Naive B cell (primary cell): Measurements from ENCODE around the gene ISCA1. TPM values are rescaled to one million over a fixed set of nuclear protein-coding genes. Genes with fewer than 3 reads are reported as not detected.
"Not testable (repeated sequence)": the region's sequence is repeated elsewhere in the genome, so short reads cannot be mapped to it uniquely, and the experiment has no call there.

Experiments used
- ATAC-seq, 2 donors: fragments of 150-1000 bp; cut with Tn5 transposase; 2 replicates each; pipeline ENCODE4 v1.10.0; 2021; ENCODE audit warnings: low read depth in 2 of 2, mild to moderate bottlenecking in 2 of 2, moderate library complexity in 2 of 2
- DNase-seq: peaks from one replicate; pipeline ENCODE4 v3.0.0; 2022
- H3K27ac Mint-ChIP-seq, 6 donors: one replicate each; pipeline ENCODE4 v1.8.0; 2020 to 2022; ENCODE audit warnings: mild to moderate bottlenecking in 6 of 6, mixed read lengths in 6 of 6, moderate library complexity in 5 of 6, inconsistent platforms in 2 of 6
- H3K27me3 Mint-ChIP-seq, 3 donors: one replicate each; pipeline ENCODE4 v1.8.0; 2021 to 2022; ENCODE audit warnings: mixed read lengths in 3 of 3, mild to moderate bottlenecking in 1 of 3
- H3K36me3 Mint-ChIP-seq, 2 donors: one replicate each; pipeline ENCODE4 v1.8.0; 2020 to 2022; ENCODE audit warnings: mixed read lengths in 2 of 2, inconsistent platforms in 1 of 2, mild to moderate bottlenecking in 1 of 2
- H3K4me1 Mint-ChIP-seq, 3 donors: one replicate each; pipeline ENCODE4 v1.8.0; 2020 to 2022; ENCODE audit warnings: mixed read lengths in 3 of 3, inconsistent platforms in 1 of 3, mild to moderate bottlenecking in 1 of 3, moderate library complexity in 1 of 3
- H3K4me3 Mint-ChIP-seq, 8 donors: one replicate each; pipeline ENCODE4 v1.8.0; 2020 to 2022; ENCODE audit warnings: mild to moderate bottlenecking in 8 of 8, mixed read lengths in 8 of 8, moderate library complexity in 8 of 8, inconsistent platforms in 2 of 8
- H3K9me3 Mint-ChIP-seq, 7 donors: one replicate each; pipeline ENCODE4 v1.8.0; 2020 to 2022; ENCODE audit warnings: mixed read lengths in 7 of 7, mild to moderate bottlenecking in 5 of 7, inconsistent platforms in 2 of 7, moderate library complexity in 1 of 7
- polyA plus RNA-seq, 6 donors: library from polyadenylated mRNA; unstranded; fragments of 300-500 nt; fragmentation: Illumina TruSeq; gene quantifications; one replicate each; pipeline ENCODE4 v1.2.3, GENCODE V29; 2021; ENCODE audit warnings: low read depth in 6 of 6

The ISCA1 gene
- polyA plus RNA-seq, 6 donors from 2014 or later = 29.0 to 95.6 (median 42.2) TPM

DNA sequence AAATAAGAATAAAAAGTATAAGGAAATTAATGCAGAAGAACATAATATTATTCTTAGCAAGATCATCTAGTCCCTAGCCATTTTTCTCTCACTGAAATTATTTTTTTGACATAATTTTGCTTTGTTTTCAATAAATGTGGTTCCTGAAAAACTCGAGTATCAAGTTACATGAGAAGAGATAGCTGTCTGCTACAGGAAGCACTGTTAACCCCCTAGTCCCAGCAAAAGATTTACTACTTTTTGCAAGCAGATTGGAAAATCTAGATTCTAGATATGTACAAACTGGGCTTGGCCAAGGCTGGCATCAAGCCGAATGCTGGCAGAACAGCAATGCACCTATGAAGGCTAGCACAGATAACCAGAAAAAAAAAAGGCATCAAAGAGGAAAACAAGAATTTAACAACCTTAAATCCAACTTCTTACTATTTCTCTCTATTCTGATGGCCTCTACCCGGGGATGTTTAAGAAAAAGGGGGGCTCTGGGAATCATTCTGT lies 21.9 kb upstream of the ISCA1 start:
- Mint-ChIP-seq H3K9me3 (no peaks in the 10 kb centered on the region), H3K36me3 (peaks cover 27 to 42% of the 10 kb centered on the region in 2 donors), H3K4me3 (no peak overlapping the region)

GRCh38 chr9:86303316-86303975 lies 21.1 kb upstream of the ISCA1 start:
- no peaks in the 10 kb centered on the region for H3K27me3 Mint-ChIP-seq
- H3K27ac Mint-ChIP-seq = peak overlapping the region in 3 of 6 donors; percentile 8 to 95 (median 21)
- no peak overlapping the region for H3K4me3 Mint-ChIP-seq
- DNase-seq = no peak
- ATAC-seq = no peak
- peaks cover 0 to 5% (median 3%) of the 10 kb centered on the region in 3 donors for H3K4me1 Mint-ChIP-seq
- peaks cover 28 to 37% of the 10 kb centered on the region in 2 donors for H3K36me3 Mint-ChIP-seq
- no peaks in the 10 kb centered on the region for H3K9me3 Mint-ChIP-seq

More for the DNA sequence above, 21.9 kb upstream of the ISCA1 start:
- Mint-ChIP-seq H3K4me1 (peaks cover 0 to 5% (median 3%) of the 10 kb centered on the region in 3 donors), H3K27me3 (no peaks in the 10 kb centered on the region), H3K27ac (no peak overlapping the region)
- DNase-seq (no peak), ATAC-seq (no peak)

DNA sequence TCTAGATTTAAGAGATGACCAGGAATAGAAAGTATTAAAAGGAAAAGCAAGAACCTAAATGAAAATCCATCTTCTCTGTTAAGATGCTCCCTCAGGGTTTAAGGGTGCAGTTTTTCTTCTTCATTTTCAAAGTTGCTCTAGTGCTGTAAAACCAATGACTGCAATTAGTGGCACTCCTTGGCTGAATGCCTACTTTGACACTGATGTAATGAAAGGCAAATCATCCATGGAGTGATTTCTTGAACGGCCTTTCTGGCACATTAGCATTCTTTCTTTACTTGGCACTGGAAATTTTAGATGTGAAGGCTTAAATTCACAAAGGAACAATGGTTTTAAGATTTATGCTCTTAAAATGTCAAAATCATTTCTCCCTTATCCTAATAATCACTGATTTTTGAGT lies 19.3 kb upstream of the ISCA1 start:
- Mint-ChIP-seq H3K4me3 (no peak overlapping the region), H3K4me1 (peaks cover 3 to 5% (median 5%) of the 10 kb centered on the region in 3 donors), H3K27me3 (no peaks in the 10 kb centered on the region), H3K27ac (peak overlapping the region in 2 of 6 donors; percentile 20 to 80), H3K36me3 (peaks cover 37 to 48% of the 10 kb centered on the region in 2 donors), H3K9me3 (no peaks in the 10 kb centered on the region)
- no peak for DNase-seq
- ATAC-seq = no peak

GRCh38 chr9:86300701-86301100 lies 18.4 kb upstream of the ISCA1 start:
- DNase-seq (no peak), ATAC-seq (no peak)
- peak overlapping the region in 3 of 6 donors; percentile 21 to 87 (median 83) for H3K27ac Mint-ChIP-seq
- no peaks in the 10 kb centered on the region for H3K9me3 Mint-ChIP-seq
- no peak overlapping the region for H3K4me3 Mint-ChIP-seq
- peaks cover 3 to 5% (median 5%) of the 10 kb centered on the region in 3 donors for H3K4me1 Mint-ChIP-seq
- H3K27me3 Mint-ChIP-seq = no peaks in the 10 kb centered on the region
- H3K36me3 Mint-ChIP-seq = peaks cover 37 to 43% of the 10 kb centered on the region in 2 donors

- no peaks in the 10 kb centered on the region for H3K27me3 Mint-ChIP-seq
- no peak for ATAC-seq
- peak overlapping the region in 1 of 6 donors; percentile 36 for H3K27ac Mint-ChIP-seq
- DNase-seq = no peak
- H3K4me3 Mint-ChIP-seq = no peak overlapping the region
- H3K36me3 Mint-ChIP-seq = peaks cover 35 to 37% of the 10 kb centered on the region in 2 donors
- peaks cover 3 to 5% (median 5%) of the 10 kb centered on the region in 3 donors for H3K4me1 Mint-ChIP-seq
- no peaks in the 10 kb centered on the region for H3K9me3 Mint-ChIP-seq
Observed at GRCh38 chr9:86298873-86299272, 16.5 kb upstream of the ISCA1 start.

GRCh38 chr9:86290341-86290740 lies 8.0 kb upstream of the ISCA1 start:
- not testable (repeated sequence) for H3K36me3 Mint-ChIP-seq, H3K4me1 Mint-ChIP-seq, H3K27ac Mint-ChIP-seq, ATAC-seq, H3K27me3 Mint-ChIP-seq, H3K4me3 Mint-ChIP-seq, H3K9me3 Mint-ChIP-seq, DNase-seq

DNA sequence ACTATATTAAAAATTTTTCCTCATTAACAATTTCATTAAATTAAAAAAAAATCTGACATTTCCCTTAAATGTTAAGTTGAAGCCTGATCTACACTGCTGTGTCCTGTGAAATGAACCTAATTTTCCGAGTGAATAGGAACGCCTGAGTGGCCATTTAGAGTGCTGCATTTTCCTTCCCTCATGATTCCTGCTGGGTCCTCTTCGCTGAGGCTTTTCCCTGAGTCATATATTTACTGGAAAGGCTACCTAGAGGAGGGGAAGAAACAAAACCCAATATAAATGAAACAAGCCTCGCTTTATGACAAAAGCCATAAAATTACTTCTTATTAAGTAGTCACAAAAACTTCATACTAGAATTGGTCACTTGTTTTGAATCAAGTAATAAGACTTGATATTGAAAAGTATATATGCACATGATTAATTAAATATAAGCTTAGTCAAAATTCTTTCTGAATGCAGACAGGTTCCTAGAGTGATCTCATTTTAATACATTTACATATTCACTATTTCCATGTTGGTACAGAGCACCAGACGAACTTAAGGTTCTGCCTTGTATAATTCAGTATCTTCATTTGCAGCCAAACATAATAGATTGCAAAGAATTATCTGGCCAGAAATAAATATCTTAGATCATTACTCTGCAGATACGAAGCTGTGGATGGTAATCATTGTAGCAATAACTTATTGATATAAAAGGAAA lies 6.3 kb upstream of the ISCA1 start:
- Mint-ChIP-seq H3K27me3 (no peaks in the 10 kb centered on the region), H3K4me3 (no peak overlapping the region), H3K36me3 (no peaks in the 10 kb centered on the region), H3K9me3 (no peaks in the 10 kb centered on the region), H3K27ac (peak overlapping the region in 2 of 6 donors; percentile 31 to 76), H3K4me1 (peaks cover 0 to 5% (median 2%) of the 10 kb centered on the region in 3 donors)
- no peak for DNase-seq
- ATAC-seq = no peak

- H3K4me3 Mint-ChIP-seq = no peak overlapping the region
- no peaks in the 10 kb centered on the region for H3K36me3 Mint-ChIP-seq
- DNase-seq = no peak
- peak overlapping the region in 3 of 6 donors; percentile 3 to 60 (median 41) for H3K27ac Mint-ChIP-seq
- H3K9me3 Mint-ChIP-seq = no peaks in the 10 kb centered on the region
- H3K4me1 Mint-ChIP-seq = peaks cover 7 to 14% (median 12%) of the 10 kb centered on the region in 3 donors
- ATAC-seq = no peak
- no peaks in the 10 kb centered on the region for H3K27me3 Mint-ChIP-seq
Observed at GRCh38 chr9:86287013-86287412, 4.7 kb upstream of the ISCA1 start.

GRCh38 chr9:86286278-86286677 lies 3.9 kb upstream of the ISCA1 start:
- Mint-ChIP-seq H3K36me3 (no peaks in the 10 kb centered on the region), H3K4me1 (peaks cover 11 to 18% (median 15%) of the 10 kb centered on the region in 3 donors), H3K9me3 (no peaks in the 10 kb centered on the region), H3K4me3 (no peak overlapping the region), H3K27me3 (no peaks in the 10 kb centered on the region), H3K27ac (peak overlapping the region in 2 of 6 donors; percentile 1 to 61)
- ATAC-seq = no peak
- no peak for DNase-seq

DNA sequence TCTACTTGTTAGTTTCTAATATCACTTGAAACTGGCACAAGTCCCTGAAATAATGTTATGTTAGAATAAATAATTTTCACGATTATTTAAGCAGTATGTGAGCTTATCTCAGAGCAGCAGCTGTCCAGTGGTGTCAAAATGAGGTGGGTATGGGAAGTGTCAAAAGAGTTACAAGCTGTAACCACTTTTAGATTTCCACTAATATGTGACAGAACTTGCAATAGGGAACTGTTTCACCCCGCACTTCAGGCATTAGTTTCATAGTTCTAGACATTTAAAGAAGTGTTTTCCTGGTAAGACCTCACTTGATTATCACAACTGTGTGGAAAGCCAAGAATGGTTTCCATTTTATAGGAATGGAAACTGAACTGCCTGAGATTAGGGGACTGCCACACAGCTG lies 2.9 kb upstream of the ISCA1 start:
- Mint-ChIP-seq H3K4me1 (peaks cover 15 to 28% (median 24%) of the 10 kb centered on the region in 3 donors), H3K27ac (peak overlapping the region in 4 of 6 donors; percentile 1 to 72 (median 64)), H3K36me3 (no peaks in the 10 kb centered on the region), H3K4me3 (peak overlapping the region in 1 of 8 donors; percentile 53), H3K27me3 (no peaks in the 10 kb centered on the region), H3K9me3 (no peaks in the 10 kb centered on the region)
- DNase-seq (no peak), ATAC-seq (no peak)

DNA sequence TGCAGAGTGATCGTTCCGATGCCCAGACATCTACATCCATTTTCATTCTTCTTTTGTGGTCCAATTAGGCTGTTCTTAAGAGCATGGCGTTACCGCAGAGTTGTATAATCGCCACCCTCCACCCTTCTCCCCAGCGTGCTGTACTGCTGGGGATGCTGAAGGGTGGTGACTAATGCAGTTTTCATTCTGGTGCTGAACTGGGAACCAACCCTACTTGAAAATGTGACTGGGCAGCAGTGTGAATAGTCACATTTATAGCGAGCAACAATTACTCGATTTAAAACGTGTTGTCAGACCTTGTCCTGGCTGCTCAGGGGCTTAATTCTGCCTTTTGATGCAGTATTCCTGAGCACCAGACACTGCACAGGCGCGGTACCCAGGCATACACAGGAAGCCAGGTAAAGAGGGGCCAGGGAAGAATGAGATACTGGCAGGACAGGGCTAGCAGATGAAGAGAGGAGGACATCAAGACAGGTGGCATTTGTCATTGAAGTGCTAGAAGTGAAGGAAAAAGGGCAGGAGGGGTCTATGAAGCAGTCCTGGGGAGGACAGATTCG lies 719 bp upstream of the ISCA1 start:
- H3K27me3 Mint-ChIP-seq = no peaks in the 10 kb centered on the region
- peak overlapping the region; percentile 89 to 96 (median 94) for H3K4me3 Mint-ChIP-seq
- ATAC-seq (no peak), DNase-seq (no peak)
- H3K36me3 Mint-ChIP-seq = no peaks in the 10 kb centered on the region
- H3K27ac Mint-ChIP-seq = peak overlapping the region; percentile 95 to 98 (median 97)
- no peaks in the 10 kb centered on the region for H3K9me3 Mint-ChIP-seq
- H3K4me1 Mint-ChIP-seq = peaks cover 22 to 33% (median 32%) of the 10 kb centered on the region in 3 donors

DNA sequence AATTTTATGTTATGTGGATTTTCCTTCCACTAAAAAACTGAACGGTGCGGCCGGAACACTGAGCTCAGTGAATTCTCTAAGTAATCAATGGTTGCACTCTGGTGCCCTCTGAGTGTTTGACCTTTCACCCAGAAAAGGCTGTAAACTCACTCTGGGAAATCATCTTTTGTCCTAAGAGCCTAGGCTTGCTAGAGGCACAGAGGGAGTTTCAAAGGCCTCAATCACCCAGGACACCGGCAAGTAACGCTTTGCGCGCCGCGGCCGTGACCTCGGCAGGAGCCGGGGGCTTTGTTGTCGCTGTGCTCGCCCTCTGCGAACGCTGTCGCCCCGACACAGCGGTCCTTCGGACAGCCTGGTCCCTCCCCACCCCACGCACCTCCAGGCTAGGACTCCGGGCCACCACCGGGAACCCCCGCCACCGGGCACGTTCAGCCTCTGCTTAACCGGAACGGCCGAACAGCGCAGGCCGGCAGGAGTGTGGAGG lies 703 bp downstream of the ISCA1 start:
- H3K27ac Mint-ChIP-seq = peak overlapping the region; percentile 26 to 98 (median 96)
- H3K36me3 Mint-ChIP-seq = no peaks in the 10 kb centered on the region
- H3K27me3 Mint-ChIP-seq = no peaks in the 10 kb centered on the region
- H3K4me3 Mint-ChIP-seq = peak overlapping the region; percentile 89 to 96 (median 94)
- peaks cover 22 to 37% (median 32%) of the 10 kb centered on the region in 3 donors for H3K4me1 Mint-ChIP-seq
- ATAC-seq (no peak), DNase-seq (no peak)
- no peaks in the 10 kb centered on the region for H3K9me3 Mint-ChIP-seq

GRCh38 chr9:86280580-86280979 lies 1.8 kb downstream of the ISCA1 start:
- no peak for ATAC-seq
- no peaks in the 10 kb centered on the region for H3K9me3 Mint-ChIP-seq
- H3K36me3 Mint-ChIP-seq = no peaks in the 10 kb centered on the region
- H3K27me3 Mint-ChIP-seq = no peaks in the 10 kb centered on the region
- peaks cover 22 to 37% (median 32%) of the 10 kb centered on the region in 3 donors for H3K4me1 Mint-ChIP-seq
- no peak for DNase-seq
- peak overlapping the region in 3 of 6 donors; percentile 67 to 95 (median 70) for H3K27ac Mint-ChIP-seq
- peak overlapping the region in 6 of 8 donors; percentile 23 to 96 (median 86) for H3K4me3 Mint-ChIP-seq
